GM12875 (cell line): Measurements from ENCODE around the gene UPK1B.

Experiments
- H3K4me3 ChIP-seq: one replicate; pipeline ENCODE4 v1.5.1; 2011; ENCODE audit warnings: low read depth, low read length, control low read depth
- TF ChIP-seq, protein P1 (sequence below): IDR thresholded peaks from 2 replicates; pipeline ENCODE4 v1.5.1; 2011; ENCODE audit warnings: low read depth, mild to moderate bottlenecking, control low read depth, inconsistent platforms, low read length, moderate library complexity, borderline replicate concordance; ENCODE audit not compliant: insufficient read depth

Gene UPK1B

DNA sequence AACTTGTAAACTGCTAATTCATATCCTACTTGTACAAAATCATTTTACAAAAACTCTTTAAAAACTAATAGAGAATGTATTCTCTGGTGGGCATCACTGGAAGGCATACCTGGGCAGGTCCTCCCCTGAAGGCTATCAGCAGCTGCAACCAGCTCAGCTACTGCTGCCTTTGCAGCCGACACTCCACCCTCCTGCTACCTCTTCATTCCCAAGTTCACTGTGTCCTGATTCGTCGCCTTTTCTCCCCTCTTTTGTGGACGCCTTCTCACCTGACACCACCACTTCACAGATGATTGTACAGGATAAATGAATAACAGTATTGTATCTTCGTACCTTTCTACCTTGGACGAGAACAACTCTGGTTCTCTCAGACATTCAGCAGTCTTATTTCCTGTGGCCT lies 38.4 kb downstream of the UPK1B start:
- no peak overlapping the region for H3K4me3 ChIP-seq
- TF ChIP-seq, protein P1, sequence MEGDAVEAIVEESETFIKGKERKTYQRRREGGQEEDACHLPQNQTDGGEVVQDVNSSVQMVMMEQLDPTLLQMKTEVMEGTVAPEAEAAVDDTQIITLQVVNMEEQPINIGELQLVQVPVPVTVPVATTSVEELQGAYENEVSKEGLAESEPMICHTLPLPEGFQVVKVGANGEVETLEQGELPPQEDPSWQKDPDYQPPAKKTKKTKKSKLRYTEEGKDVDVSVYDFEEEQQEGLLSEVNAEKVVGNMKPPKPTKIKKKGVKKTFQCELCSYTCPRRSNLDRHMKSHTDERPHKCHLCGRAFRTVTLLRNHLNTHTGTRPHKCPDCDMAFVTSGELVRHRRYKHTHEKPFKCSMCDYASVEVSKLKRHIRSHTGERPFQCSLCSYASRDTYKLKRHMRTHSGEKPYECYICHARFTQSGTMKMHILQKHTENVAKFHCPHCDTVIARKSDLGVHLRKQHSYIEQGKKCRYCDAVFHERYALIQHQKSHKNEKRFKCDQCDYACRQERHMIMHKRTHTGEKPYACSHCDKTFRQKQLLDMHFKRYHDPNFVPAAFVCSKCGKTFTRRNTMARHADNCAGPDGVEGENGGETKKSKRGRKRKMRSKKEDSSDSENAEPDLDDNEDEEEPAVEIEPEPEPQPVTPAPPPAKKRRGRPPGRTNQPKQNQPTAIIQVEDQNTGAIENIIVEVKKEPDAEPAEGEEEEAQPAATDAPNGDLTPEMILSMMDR: no peak

DNA sequence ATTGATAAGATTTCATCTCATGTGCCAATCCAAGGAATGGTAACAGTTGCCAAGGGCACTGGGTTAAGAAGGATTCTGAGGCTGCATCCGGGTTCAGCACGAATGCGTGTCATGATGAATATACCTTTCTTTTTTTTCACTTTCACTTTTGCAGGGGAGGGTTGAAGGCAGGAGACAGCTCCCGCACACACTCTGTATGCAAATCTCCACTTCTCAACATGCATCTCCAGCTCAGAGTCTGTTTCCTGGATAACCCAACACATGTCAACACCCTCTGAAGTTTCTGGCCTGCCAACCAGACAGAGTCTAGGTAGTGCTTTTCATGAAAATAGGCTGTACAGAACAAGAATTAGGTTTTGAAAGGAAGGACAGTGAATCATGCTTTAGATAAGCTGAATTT lies 45.7 kb downstream of the UPK1B start:
- no peak overlapping the region for H3K4me3 ChIP-seq
- TF ChIP-seq, protein P1: no peak

DNA sequence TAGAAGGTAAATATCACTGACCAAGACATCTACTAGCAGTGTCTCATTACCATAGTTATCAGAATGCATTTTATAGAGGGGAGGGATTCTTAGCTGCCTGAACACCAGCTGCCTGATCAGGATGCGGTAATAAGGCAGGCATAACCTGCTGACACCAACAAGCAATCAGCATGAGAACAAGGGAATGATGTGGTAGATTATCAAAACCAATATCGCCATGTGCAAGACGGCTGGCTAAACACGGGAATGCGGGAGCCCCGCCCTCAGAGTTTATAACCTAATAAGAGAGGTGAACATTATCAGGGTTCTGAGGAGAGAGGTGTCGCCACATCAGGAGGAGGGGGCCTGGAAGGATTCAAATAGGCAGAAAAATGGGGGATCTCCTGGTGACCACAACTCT lies 46.8 kb downstream of the UPK1B start:
- no peak overlapping the region for H3K4me3 ChIP-seq
- TF ChIP-seq, protein P1: no peak

DNA sequence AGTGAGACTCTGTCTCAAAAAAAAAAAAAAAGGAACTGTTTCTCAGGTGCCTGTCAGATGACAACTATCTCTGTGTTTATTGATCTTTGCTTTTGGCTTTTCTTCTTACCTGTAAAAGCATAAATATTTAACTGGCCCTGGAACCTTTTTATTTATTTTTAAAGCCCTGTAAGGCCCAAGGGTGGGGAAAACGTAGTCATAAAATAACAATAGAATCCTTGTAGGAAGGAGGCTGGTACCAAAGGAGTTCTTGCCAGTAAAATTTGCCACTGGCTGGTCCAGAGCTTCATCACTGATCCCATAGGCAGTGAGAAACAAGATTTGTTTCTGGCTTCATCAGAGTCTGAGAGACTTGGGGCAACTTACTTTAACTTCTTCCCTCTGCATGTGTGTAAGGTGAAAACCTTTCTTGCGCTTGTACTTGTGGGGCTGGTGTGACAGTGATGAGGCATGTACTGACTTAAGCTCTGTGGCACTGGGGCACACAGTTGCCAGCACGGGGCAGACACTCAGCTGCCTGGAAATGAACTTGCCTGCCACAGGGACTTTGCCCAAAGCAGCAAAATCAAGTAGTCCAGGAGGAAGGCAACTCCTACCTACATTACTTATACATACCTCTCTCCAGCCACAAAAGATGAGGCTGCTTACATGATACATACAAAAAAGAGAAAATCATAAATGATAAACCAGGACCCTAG lies 47.7 kb downstream of the UPK1B start:
- TF ChIP-seq, protein P1: no peak
- no peak overlapping the region for H3K4me3 ChIP-seq

DNA sequence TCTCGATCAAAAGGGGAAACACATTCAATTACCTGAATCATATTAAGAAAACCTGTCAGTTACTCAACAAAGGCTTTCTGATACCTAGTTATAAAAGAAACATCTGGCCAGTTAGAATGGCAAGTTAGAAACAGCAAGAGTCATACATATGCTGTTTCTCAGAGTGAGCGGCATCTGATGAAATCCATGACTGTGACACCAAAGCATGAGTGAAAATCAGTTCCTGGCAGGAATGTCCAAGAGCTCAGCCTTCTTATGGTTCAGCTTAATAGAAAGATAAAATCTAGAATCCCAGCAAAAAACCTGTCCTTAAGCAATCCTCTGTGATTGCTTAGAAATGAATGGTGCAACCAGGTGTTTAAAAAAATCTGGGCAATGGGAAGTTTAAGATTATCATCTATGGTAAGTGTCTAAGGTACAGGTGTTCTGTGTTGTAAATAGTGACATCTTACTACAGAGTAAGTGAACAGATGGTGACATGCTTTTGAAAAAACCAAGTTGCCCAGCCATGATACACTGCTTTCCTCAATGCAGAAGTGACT lies 48.5 kb downstream of the UPK1B start:
- H3K4me3 ChIP-seq: no peak overlapping the region
- TF ChIP-seq, protein P1: no peak

DNA sequence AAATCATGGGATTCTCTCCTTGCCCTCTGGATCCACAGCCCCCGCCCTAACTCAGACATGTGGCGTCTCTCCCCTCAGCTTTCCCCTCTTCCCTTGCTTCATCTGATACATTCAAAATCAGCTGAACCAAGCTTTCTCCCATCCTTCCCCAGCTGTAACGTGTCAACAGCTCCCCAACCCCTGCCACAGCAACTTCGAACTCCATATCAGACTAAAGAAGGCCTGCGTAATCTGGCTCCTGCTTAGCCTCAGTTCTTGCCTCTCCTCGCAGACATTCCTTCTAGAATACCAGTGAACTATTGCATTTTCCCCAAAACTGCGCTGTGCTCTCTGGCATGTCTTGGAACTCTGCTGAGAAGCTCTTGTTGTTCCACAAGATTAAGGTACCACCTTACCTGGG lies 49.0 kb downstream of the UPK1B start:
- H3K4me3 ChIP-seq: no peak overlapping the region
- TF ChIP-seq, protein P1: no peak

DNA sequence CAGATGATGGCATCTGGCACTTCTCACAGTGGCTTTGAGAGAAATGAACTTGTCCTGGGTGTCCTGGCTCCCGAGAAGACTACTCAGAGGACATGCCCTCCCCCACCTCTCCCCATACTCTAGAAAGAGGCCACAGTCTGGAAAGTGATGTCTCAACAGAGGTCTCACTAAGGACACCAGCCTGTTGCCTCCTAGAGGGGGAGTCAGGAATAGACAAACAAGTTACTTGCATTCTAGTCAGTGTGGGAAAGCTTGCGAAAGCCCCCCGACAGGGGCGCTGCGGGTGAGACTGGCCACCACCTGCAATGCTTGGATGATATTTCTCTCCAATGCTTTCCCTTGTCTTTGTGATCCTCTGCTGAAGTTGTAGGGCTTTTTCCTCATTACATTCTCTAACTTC lies 50.1 kb downstream of the UPK1B start:
- TF ChIP-seq, protein P1: no peak
- no peak overlapping the region for H3K4me3 ChIP-seq
